Upper lobe of left lung (tissue), 4 donors: ENCODE measurements around the gene FCAR.

Experiments
- CTCF ChIP-seq, 6 experiments: fragments of 450-650 bp in 4 of 6; fragments of 200-600 bp in 2 of 6; sonication (generic) in 2 of 6; IDR thresholded peaks; one replicate each; pipeline ENCODE4 v1.5.1; 2016 to 2019; ENCODE audit warnings: antibody characterized with exemption in 6 of 6
- EP300 ChIP-seq, 4 donors: sonication (generic); formaldehyde crosslinking; IDR thresholded peaks; one replicate each; pipeline ENCODE4 v1.5.1; 2017; ENCODE audit warnings: antibody characterized with exemption in 4 of 4, control low read depth in 2 of 4
- POLR2A ChIP-seq, 4 donors: fragments of 450-650 bp; IDR thresholded peaks; one replicate each; pipeline ENCODE4 v1.5.1; 2016 to 2017; ENCODE audit warnings: antibody characterized with exemption in 4 of 4, mild to moderate bottlenecking in 2 of 4
- POLR2AphosphoS5 ChIP-seq, 2 donors: sonication (generic); formaldehyde crosslinking; IDR thresholded peaks; one replicate each; pipeline ENCODE4 v1.5.1; 2017; ENCODE audit warnings: antibody characterized with exemption in 2 of 2

DNA sequence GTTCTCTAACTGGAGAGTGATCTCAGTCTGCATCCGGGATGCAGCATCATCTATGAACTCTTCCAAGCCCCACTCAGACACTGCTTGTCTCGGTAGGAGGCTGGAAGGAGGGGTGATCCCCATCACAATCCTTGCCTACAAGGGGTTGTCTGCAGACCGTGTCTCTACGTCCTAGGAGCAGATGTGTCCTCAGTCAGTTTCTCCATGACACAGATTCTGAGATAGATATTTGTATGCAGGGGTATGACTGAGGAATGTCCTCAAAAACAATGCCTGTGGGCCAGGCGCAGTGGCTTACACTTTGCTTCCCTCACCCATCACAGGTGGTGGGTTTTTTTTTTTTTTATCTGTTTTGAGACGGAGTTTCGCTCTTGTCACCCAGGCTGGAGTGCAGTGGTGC lies 32.8 kb downstream of the FCAR start:
- TF ChIP-seq CTCF (IDR thresholded peaks at IDR 0.05) (no peak), POLR2AphosphoS5 (IDR thresholded peaks at IDR 0.05) (no peak), POLR2A (IDR thresholded peaks at IDR 0.05) (no peak), EP300 (IDR thresholded peaks at IDR 0.05) (no peak)
